LHCN-M2 (cell line): ENCODE results near the gene FBXO31. TPM values are rescaled to one million over a fixed set of nuclear protein-coding genes. Genes with fewer than 3 reads are reported as not detected.
"Not testable (repeated sequence)": the region's sequence is repeated elsewhere in the genome, so short reads cannot be mapped to it uniquely, and the experiment has no call there.

Source experiments
- DNase-seq: peaks from one replicate; pipeline ENCODE4 v3.0.0-alpha.2; 2012; ENCODE audit warnings: low read depth
- total RNA-seq: library from RNA; depleted of rRNA; stranded (reverse); fragments of >200 nt; gene quantifications from 2 replicates; pipeline ENCODE4 v1.2.3, GENCODE V29; 2014

FBXO31 gene
- total RNA-seq, 1 experiment from 2014 or later = 32.3 TPM

- DNase-seq = no peak
These were observed 18.4 kb downstream of the FBXO31 start for GRCh38 chr16:87365021-87365713.

DNA sequence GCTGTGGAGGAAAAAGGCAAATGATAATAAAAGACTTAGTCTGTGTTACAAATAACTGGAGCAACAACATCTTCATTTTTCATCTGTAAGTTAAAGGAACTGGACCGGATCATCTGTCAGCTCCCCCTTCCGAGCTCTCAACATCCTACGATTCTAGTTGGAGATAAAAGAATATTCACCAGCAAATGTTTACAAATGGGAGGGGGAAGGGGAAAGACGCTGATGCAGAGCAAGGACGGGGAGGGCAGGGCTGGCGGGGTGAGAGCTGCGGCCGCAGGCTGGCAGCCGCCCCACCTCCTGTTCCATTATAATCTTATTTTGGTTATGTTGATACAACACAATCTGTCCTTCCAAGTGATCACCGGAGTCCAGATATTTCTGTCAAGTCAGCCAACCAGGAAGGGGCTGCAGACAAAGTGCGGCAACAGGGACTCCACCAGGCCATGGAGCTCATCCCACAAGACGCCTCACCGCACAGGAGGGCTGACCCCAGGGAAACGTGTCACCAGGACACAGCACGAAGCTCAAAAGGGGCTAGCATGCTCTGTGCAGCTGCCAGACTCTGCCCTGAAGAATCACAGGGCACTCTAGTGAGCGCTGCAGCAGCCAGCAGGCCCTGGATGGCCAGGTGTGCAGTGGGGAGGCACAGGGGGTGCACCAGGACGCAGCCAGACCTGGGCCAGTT, 19.7 kb downstream of the FBXO31 start:
- DNase-seq = no peak

DNA sequence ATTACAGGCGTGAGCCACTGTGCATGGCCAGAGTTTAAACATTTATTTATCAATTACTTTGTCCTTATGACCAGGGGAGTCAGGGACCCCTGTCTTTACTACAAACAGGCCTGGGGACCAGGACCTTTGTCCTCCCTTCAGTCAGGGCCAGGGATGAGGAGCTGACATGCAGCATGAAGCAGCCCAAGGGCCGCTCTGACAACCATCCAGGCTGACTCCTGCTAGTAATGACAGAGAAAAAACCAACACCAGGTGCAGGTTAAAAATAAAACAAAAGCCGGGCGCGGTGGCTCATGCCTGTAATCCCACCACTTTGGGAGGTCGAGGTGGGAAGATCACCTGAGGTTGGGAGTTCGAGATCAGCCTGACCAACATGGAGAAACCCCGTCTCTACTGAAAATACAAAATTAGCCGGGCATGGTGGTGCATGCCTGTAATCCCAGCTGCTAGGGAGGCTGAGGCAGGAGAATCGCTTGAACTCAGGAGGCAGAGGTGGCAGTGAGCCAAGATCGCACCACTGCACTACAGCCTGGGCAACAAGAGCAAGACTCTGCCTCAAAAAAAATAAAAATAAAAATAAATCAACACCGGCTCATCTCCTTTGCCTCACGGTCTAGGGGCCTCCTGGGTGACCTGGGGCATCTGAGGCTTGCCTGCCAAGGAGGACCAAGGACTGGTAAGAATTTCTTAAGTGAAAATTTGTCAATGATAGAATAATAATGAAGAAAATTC, 20.6 kb downstream of the FBXO31 start:
- DNase-seq = not testable (repeated sequence)

DNA sequence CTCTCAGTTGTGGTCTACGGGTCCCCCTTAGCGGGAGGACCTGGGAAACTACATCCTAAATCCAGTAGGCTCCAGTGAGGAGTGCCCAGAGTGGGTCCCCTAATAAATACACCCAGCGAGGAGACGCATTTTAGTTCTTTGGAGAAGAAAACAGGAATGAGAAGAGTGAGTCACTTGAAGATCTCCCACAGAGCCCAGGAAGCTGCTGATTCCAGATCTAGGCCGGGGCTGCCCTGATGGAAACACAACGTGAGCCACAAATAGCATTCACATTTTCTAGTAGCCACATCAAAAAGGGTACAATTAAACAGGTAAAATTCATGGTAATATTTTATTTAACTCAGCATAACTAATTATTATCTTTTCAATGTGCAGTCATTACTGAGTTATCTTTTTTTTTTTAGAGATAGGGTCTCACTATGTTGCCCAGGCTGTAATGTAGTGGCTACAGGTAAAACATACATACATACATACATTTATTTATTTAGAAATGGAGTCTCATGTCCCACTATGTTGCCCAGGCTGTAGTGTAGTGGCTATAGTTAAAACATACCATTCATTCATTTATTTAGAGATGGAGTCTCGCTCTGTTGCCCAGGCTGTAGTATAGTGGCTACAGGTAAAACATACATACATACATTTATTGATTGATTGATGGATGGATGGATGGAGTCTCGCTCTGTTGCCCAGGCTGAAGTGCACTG, 21.5 kb downstream of the FBXO31 start:
- no peak for DNase-seq

GRCh38 chr16:87360862-87361610, 22.5 kb downstream of the FBXO31 start:
- no peak for DNase-seq

DNA sequence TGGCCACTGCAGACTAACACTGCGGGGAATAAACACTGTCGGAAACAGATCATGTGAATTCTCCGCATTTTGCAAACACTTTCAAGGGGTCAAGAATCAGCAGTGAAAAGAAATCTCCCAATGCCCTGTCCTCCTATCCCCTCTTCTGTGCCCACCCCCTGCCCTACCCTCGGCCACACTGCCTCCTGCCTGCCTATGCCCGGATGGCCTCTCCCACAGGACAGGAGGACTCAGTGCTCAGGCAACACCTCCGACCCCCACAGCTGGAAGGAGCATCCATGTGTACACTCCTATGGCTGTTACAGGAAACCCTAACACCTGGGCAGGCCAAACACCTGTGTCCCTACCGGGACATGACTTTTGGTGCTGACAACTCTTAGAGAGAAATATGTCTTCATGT, 24.5 kb downstream of the FBXO31 start:
- no peak for DNase-seq

DNA sequence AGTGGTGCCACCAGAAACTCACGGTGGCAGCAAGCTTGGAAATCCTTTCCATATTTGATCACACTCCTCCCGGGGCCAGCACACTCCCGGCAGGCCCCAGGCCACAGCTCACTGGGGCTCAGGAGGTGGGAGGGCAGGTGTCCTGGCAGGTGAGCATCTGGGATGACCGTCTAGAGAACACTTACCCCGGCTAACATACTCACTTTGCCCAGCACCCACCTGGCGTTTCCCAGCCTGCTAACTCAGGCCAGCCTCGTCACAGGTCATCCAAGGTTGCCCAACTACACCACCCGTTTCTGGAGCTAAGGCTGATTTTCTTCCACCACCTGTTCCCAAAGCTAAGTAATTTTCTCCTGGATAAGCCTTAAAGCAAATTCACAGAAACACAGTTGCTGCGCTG, 24.9 kb downstream of the FBXO31 start:
- no peak for DNase-seq

DNA sequence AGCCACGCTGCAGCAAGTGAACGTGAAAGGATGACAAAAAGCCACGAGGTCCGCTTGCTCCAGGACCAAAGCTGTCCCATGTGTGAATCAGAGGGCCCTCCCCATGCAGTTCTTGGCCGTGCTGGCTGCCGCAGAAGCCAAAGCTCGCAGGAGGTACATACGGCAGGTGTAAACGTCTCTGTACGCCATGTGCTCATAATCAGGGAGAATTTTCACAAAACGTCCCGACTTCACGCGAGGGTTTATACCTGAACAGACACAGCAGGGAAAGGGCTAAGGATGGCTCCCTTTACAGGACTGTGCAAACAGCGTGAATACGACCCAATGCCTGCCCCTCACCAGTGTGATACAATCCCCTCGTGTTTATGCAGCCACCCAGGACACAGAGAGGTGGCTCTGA, 25.3 kb downstream of the FBXO31 start:
- DNase-seq = no peak

DNA sequence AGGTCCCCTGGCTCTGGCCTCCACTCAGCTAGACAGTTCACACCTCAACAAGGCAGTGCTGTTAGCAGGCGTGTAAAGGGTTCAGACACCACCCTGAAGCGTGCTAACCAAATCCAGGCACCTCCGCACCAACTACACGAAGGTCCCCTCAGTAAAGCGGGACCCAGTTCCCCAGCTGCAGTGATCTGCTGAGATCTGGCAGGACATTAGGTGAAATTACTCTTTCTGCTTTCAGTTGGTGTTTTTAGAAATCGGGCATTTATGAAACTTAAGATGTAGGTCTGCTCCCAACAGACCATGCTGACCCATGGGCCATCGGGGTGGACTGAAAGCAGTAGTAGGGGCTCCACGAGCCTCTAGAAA, 27.1 kb downstream of the FBXO31 start:
- no peak for DNase-seq

DNA sequence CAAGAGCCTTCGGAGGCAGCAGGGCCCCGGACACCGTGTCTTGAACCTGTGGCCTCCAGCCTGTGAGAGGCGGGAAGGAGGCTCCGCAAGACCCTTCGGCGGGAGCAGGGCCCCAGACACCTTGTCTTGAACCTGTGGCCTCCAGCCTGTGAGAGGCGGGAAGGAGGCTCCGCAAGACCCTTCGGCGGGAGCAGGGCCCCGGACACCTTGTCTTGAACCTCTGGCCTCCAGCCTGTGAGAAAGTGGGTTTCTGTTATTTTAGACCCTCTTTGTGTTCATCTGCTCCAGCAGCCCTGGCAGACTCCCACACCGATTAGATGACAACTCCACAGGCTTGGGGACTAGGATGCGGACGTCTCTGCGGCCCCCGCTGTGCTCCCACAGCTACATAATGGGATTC, 30.0 kb downstream of the FBXO31 start:
- DNase-seq = no peak

GRCh38 chr16:87352818-87353217, 30.8 kb downstream of the FBXO31 start:
- no peak for DNase-seq

GRCh38 chr16:87351320-87351698, 32.3 kb downstream of the FBXO31 start:
- DNase-seq = no peak

DNA sequence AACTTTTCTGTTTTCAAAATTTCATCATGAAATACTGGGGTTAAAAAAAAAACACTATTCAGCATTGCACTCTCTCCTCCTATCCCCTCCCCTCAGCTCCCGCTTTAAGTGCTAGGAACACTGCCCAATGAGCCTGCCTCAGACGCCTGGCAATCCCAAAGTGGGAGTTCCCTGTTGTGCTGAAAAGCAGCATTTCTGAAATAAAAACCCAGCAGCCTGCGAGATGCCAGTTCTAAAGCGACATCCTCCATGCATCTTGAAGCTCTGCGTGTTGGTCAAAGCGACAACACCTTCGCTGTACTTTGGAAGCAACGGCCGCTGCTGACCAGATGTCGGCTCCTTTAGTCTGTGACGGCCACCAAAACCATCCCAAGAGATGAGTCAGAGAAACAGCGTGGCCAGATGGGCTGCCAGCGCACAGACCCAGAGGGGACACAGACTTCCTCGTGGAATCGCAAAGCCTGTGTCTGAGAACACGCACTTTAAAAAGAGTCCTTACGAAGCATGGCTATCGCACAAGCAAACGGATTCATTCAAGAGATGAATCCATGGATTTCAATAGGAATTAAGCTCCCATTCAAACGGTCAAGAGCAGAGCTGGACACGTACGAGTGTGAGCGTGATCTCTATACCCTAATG, 32.8 kb downstream of the FBXO31 start:
- DNase-seq = no peak

- no peak for DNase-seq
These were observed 33.5 kb downstream of the FBXO31 start for GRCh38 chr16:87350031-87350430.

GRCh38 chr16:87348616-87349157, 34.9 kb downstream of the FBXO31 start:
- no peak for DNase-seq

- DNase-seq = no peak
These were observed 35.5 kb downstream of the FBXO31 start for GRCh38 chr16:87347932-87348615.

- no peak for DNase-seq
These were observed 37.0 kb downstream of the FBXO31 start for GRCh38 chr16:87346517-87347060.

- no peak for DNase-seq
These were observed 37.7 kb downstream of the FBXO31 start for GRCh38 chr16:87345726-87346424.
